GM12864 (cell line): ENCODE data around the gene DSCAML1.
A peak's percentile ranks its signal among the peaks of the same experiment; 100 is the strongest.

ENCODE experiments used
- DNase-seq: peaks from one replicate; pipeline ENCODE4 v3.0.0-alpha.2; 2011; ENCODE audit warnings: low read depth
- H3K4me3 ChIP-seq: 2 replicates; pipeline ENCODE4 v1.5.1; 2011; ENCODE audit warnings: mild to moderate bottlenecking, low read depth, low read length, control low read depth
- CTCF ChIP-seq: IDR thresholded peaks from 2 replicates; pipeline ENCODE4 v1.5.1; 2011; ENCODE audit warnings: low read depth, mild to moderate bottlenecking, moderate library complexity, low read length, control low read depth, inconsistent platforms; ENCODE audit errors: missing control alignments

DSCAML1 gene

GRCh38 chr11:117431436-117431835 is 365.6 kb downstream of the DSCAML1 start:
- H3K4me3 ChIP-seq: no peak overlapping the region
- no peak for DNase-seq
- TF ChIP-seq CTCF: no peak

- TF ChIP-seq CTCF: no peak
- no peak for DNase-seq
- no peak overlapping the region for H3K4me3 ChIP-seq
Observed at GRCh38 chr11:117430293-117430955, 366.6 kb downstream of the DSCAML1 start.

GRCh38 chr11:117428856-117429229 is 368.2 kb downstream of the DSCAML1 start:
- no peak for TF ChIP-seq CTCF
- no peak for DNase-seq
- H3K4me3 ChIP-seq: no peak overlapping the region

- no peak for TF ChIP-seq CTCF
- H3K4me3 ChIP-seq: no peak overlapping the region
- no peak for DNase-seq
Observed at GRCh38 chr11:117428186-117428855, 368.7 kb downstream of the DSCAML1 start.

GRCh38 chr11:117427356-117427874 is 369.6 kb downstream of the DSCAML1 start:
- no peak for TF ChIP-seq CTCF
- no peak for DNase-seq

GRCh38 chr11:117426941-117427340 is 370.1 kb downstream of the DSCAML1 start:
- no peak for DNase-seq
- TF ChIP-seq CTCF: no peak
- no peak overlapping the region for H3K4me3 ChIP-seq

More at GRCh38 chr11:117427356-117427874, 369.6 kb downstream of the DSCAML1 start:
- H3K4me3 ChIP-seq: no peak overlapping the region

- H3K4me3 ChIP-seq: no peak overlapping the region
- DNase-seq: no peak
- TF ChIP-seq CTCF: peak; percentile 99
Observed at GRCh38 chr11:117426297-117426685, 370.7 kb downstream of the DSCAML1 start.
